ENCODE measurements around the gene SCO2.
"Not testable (repeated sequence)": the region's sequence is repeated elsewhere in the genome, so short reads cannot be mapped to it uniquely, and the experiment has no call there.

The SCO2 gene

GRCh38 chr22:50548921-50549790, 23.8 kb upstream of the SCO2 start:
- DNase-seq: no peak

- no peak for DNase-seq
These were observed 22.9 kb upstream of the SCO2 start for GRCh38 chr22:50548040-50548920.

- DNase-seq: no peak
These were observed 22.0 kb upstream of the SCO2 start for GRCh38 chr22:50547263-50547985.

- DNase-seq: no peak
These were observed 21.2 kb upstream of the SCO2 start for GRCh38 chr22:50546326-50547262.

GRCh38 chr22:50545522-50546325, 20.3 kb upstream of the SCO2 start, which contains the start of gene KLHDC7B:
Gene KLHDC7B (plus strand): TSS chr22:50545899. CDS start chr22:50546244, 345 bp downstream.
- DNase-seq: no peak

GRCh38 chr22:50544746-50545253, 19.4 kb upstream of the SCO2 start:
- no peak for DNase-seq

GRCh38 chr22:50544078-50544745, 18.8 kb upstream of the SCO2 start:
- DNase-seq: no peak

- DNase-seq: no peak
These were observed 17.1 kb upstream of the SCO2 start for GRCh38 chr22:50542416-50542927.

GRCh38 chr22:50541667-50542026, 16.2 kb upstream of the SCO2 start:
- peak; percentile 38 for DNase-seq

GRCh38 chr22:50540381-50540780, 15.0 kb upstream of the SCO2 start:
- no peak for DNase-seq

- DNase-seq: no peak
These were observed 12.4 kb upstream of the SCO2 start for GRCh38 chr22:50537765-50538164.

- no peak for DNase-seq
These were observed 10.8 kb upstream of the SCO2 start for GRCh38 chr22:50536226-50536625.

GRCh38 chr22:50535113-50535512, 9.7 kb upstream of the SCO2 start:
- no peak for DNase-seq

- DNase-seq: not testable (repeated sequence)
These were observed 8.7 kb upstream of the SCO2 start for GRCh38 chr22:50533856-50534711.

- DNase-seq: no peak
These were observed 7.7 kb upstream of the SCO2 start for GRCh38 chr22:50532824-50533796.

GRCh38 chr22:50531962-50532674, 6.7 kb upstream of the SCO2 start:
- no peak for DNase-seq

GRCh38 chr22:50531546-50531961, 6.2 kb upstream of the SCO2 start:
- no peak for DNase-seq

Data from amniotic stem cell (primary cell).